Measurements from ENCODE around the gene SUSD2.

GRCh38 chr22:24153353-24153752 lies 27.9 kb upstream of the SUSD2 start:
- TF ChIP-seq, protein P1, sequence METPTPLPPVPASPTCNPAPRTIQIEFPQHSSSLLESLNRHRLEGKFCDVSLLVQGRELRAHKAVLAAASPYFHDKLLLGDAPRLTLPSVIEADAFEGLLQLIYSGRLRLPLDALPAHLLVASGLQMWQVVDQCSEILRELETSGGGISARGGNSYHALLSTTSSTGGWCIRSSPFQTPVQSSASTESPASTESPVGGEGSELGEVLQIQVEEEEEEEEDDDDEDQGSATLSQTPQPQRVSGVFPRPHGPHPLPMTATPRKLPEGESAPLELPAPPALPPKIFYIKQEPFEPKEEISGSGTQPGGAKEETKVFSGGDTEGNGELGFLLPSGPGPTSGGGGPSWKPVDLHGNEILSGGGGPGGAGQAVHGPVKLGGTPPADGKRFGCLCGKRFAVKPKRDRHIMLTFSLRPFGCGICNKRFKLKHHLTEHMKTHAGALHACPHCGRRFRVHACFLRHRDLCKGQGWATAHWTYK (CRISPR knock-in tag; IDR thresholded peaks at IDR 0.05) = no peak
- TF ChIP-seq PREB (CRISPR knock-in tag; IDR thresholded peaks at IDR 0.05) = no peak
- TF ChIP-seq, protein P2, sequence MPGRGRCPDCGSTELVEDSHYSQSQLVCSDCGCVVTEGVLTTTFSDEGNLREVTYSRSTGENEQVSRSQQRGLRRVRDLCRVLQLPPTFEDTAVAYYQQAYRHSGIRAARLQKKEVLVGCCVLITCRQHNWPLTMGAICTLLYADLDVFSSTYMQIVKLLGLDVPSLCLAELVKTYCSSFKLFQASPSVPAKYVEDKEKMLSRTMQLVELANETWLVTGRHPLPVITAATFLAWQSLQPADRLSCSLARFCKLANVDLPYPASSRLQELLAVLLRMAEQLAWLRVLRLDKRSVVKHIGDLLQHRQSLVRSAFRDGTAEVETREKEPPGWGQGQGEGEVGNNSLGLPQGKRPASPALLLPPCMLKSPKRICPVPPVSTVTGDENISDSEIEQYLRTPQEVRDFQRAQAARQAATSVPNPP (IDR thresholded peaks at IDR 0.05; ENCODE audit: borderline replicate concordance, insufficient read depth, insufficient read length) = no peak
- TF ChIP-seq KLF1 (tag; IDR thresholded peaks at IDR 0.05) = no peak
- TF ChIP-seq KLF16 (IDR thresholded peaks at IDR 0.05) = no peak
- no peak for TF ChIP-seq HNRNPK (IDR thresholded peaks at IDR 0.05; ENCODE audit: low read depth, low read length, poor library complexity, severe bottlenecking)
- TF ChIP-seq JUND (IDR thresholded peaks at IDR 0.05; ENCODE audit: borderline replicate concordance, low read depth, low read length) = no peak
- no peak for TF ChIP-seq JUND (tag; IDR thresholded peaks at IDR 0.05; ENCODE audit: borderline replicate concordance, low read depth, low read length)
- TF ChIP-seq ZNF57 (CRISPR knock-in tag; IDR thresholded peaks at IDR 0.05) = no peak
- TF ChIP-seq PRDM10 (IDR thresholded peaks at IDR 0.05; ENCODE audit: partially characterized antibody) = no peak
